Activated CD8-positive, alpha-beta T cell treated with anti-CD3 and anti-CD28 coated beads, Interleukin-2, amount 10 ng/mL, durations not matched to agents 7 days and 5 days (primary cell): ENCODE measurements around the gene CCNI2. TPM values are rescaled to one million over a fixed set of nuclear protein-coding genes. Genes with fewer than 3 reads are reported as not detected.
"Not testable (repeated sequence)": the region's sequence is repeated elsewhere in the genome, so short reads cannot be mapped to it uniquely, and the experiment has no call there.

Source experiments
- ATAC-seq: fragments of 150-1000 bp; cut with Tn5 transposase; one replicate; pipeline ENCODE4 v1.10.0; 2021; ENCODE audit warnings: moderate library complexity
- CTCF ChIA-PET: fragments of 350-600 bp; sonication (Branson Sonifier 250); formaldehyde crosslinking; loops from one replicate; lab custom pipeline; 2021; ENCODE audit warnings: antibody characterized with exemption; lab: Charles Lee
- POLR2A ChIA-PET: fragments of 350-600 bp; sonication (Branson Sonifier 250); formaldehyde crosslinking; loops from one replicate; lab custom pipeline; 2021; ENCODE audit warnings: antibody characterized with exemption; lab: Charles Lee
- DNase-seq: peaks from one replicate; pipeline ENCODE4 v3.0.0-alpha.2; 2020
- H3K27ac Mint-ChIP-seq: one replicate; pipeline ENCODE4 v1.8.0; 2021; ENCODE audit warnings: mild to moderate bottlenecking, mixed read lengths
- H3K27me3 Mint-ChIP-seq: one replicate; pipeline ENCODE4 v1.8.0; 2021; ENCODE audit warnings: low read depth, mixed read lengths
- H3K36me3 Mint-ChIP-seq: one replicate; pipeline ENCODE4 v1.8.0; 2021; ENCODE audit warnings: low read depth, mixed read lengths
- H3K4me1 Mint-ChIP-seq: one replicate; pipeline ENCODE4 v1.8.0; 2021; ENCODE audit warnings: low read depth, mixed read lengths
- H3K4me3 Mint-ChIP-seq: one replicate; pipeline ENCODE4 v1.8.0; 2021; ENCODE audit warnings: mild to moderate bottlenecking, mixed read lengths
- H3K9me3 Mint-ChIP-seq: one replicate; pipeline ENCODE4 v1.8.0; 2022; ENCODE audit warnings: mixed read lengths; ENCODE audit not compliant: insufficient read depth
- total RNA-seq, 2 experiments: library from RNA; stranded (reverse); gene quantifications; one replicate each; pipeline ENCODE4 v1.2.3, GENCODE V29; 2021

The CCNI2 gene
- total RNA-seq, 2 experiments from 2014 or later, result 8.3 to 9.5 TPM

DNA sequence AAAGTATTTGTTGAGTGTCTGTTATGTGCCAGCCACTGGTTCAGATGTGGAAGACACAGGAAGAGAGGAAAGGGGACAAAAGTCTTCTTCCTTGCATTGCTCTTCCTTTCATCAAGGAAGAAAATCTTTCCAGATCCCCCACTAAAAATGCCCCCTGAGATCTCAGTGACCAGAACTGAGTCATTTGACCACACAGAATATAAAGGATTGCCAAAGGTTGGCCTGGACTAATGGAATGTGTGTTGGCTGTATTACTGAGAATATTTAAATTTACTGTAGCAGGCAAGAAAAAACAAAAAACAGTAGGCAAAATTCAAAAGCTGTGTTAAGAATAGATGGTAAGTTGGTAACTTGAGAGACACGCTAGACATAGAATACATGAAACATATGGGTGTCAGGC lies 39.9 kb downstream of the CCNI2 start:
- no peak for DNase-seq
- no peak for ATAC-seq
- ChIA-PET POLR2A (no interaction called here), CTCF (interaction anchor here (0.9 kb wide), 1 partner anchor 33 kb away, joined by 3 read pairs; no protein-coding TSS in a partner anchor)
- H3K9me3 Mint-ChIP-seq, result no peaks in the 10 kb centered on the region
- no peak overlapping the region for H3K4me3 Mint-ChIP-seq
- no peaks in the 10 kb centered on the region for H3K36me3 Mint-ChIP-seq
- H3K27ac Mint-ChIP-seq, result no peak overlapping the region
- H3K27me3 Mint-ChIP-seq, result peaks cover 20% of the 10 kb centered on the region
- H3K4me1 Mint-ChIP-seq, result no peaks in the 10 kb centered on the region

- ChIA-PET CTCF (no interaction called here), POLR2A (no interaction called here)
- H3K4me3 Mint-ChIP-seq, result no peak overlapping the region
- H3K9me3 Mint-ChIP-seq, result no peaks in the 10 kb centered on the region
- no peak overlapping the region for H3K27ac Mint-ChIP-seq
- DNase-seq (no peak), ATAC-seq (no peak)
- peaks cover 21% of the 10 kb centered on the region for H3K27me3 Mint-ChIP-seq
- no peaks in the 10 kb centered on the region for H3K36me3 Mint-ChIP-seq
- no peaks in the 10 kb centered on the region for H3K4me1 Mint-ChIP-seq
Measured at GRCh38 chr5:132788508-132788907, 41.3 kb downstream of the CCNI2 start.

- Mint-ChIP-seq H3K36me3 (no peaks in the 10 kb centered on the region), H3K27me3 (peaks cover 21% of the 10 kb centered on the region), H3K4me1 (no peaks in the 10 kb centered on the region), H3K9me3 (no peaks in the 10 kb centered on the region), H3K4me3 (no peak overlapping the region), H3K27ac (no peak overlapping the region)
- ChIA-PET POLR2A (no interaction called here), CTCF (no interaction called here)
- ATAC-seq, result no peak
- DNase-seq, result no peak
Measured at GRCh38 chr5:132788990-132789886, 42.0 kb downstream of the CCNI2 start.

DNA sequence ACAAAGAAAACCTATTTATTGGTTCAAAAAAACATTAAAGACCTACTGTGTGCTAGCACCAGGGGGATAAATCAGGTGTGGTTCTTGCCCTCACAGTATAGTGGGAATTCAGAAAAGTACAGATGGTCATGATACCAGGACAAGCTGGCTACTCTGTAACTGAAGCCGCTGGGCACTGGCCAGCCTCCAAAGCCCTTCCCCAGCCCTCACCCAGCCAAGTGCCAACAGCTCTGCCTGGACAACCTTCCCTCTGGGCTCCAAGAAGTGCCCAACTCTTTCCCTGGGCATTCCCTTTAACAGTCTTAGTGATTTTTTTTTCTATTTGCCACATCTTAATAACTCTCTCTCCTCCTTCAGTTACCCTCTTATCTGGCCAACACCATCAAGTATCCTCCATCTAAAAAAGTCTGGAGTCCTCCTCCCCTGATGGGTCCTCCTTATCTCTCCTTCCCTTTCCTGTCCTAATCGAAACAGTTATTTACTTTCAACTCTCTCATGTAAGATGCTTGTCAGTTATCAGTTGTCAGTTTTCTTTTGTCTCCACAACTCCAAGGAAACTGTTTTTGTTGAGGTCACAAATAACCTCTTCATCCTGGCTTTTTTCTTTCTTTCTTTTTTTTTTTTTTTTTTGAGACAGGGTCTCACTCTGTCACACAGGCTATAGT lies 43.1 kb downstream of the CCNI2 start:
- DNase-seq (no peak), ATAC-seq (no peak)
- no peaks in the 10 kb centered on the region for H3K4me1 Mint-ChIP-seq
- ChIA-PET CTCF (interaction anchor here (1.5 kb wide), 1 partner anchor 45 kb away, joined by 3 read pairs; no protein-coding TSS in a partner anchor), POLR2A (no interaction called here)
- no peaks in the 10 kb centered on the region for H3K9me3 Mint-ChIP-seq
- no peaks in the 10 kb centered on the region for H3K36me3 Mint-ChIP-seq
- no peak overlapping the region for H3K27ac Mint-ChIP-seq
- H3K27me3 Mint-ChIP-seq, result peaks cover 24% of the 10 kb centered on the region
- H3K4me3 Mint-ChIP-seq, result no peak overlapping the region

DNA sequence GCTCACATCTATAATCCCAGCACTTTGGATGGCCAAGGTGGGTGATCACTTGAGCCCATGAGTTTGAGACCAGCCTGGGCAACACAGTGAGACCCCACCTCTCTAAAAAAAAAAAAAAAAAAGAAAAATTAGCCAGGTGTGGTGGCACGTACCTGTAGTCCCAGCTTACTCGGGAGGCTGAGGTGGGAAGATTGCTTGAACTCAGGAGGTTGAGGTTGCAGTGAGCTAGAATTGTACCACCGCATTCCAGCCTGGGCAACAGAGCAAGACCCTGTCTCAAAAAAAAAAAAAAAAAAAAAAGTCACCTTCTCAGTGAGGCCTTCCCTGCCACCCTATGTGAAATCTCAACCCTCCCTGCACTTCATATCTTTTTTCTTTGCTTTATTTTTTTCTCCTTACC lies 43.8 kb downstream of the CCNI2 start:
- no peak for DNase-seq
- Mint-ChIP-seq H3K36me3 (no peaks in the 10 kb centered on the region), H3K4me1 (no peaks in the 10 kb centered on the region), H3K9me3 (no peaks in the 10 kb centered on the region), H3K4me3 (no peak overlapping the region), H3K27ac (no peak overlapping the region), H3K27me3 (peaks cover 25% of the 10 kb centered on the region)
- POLR2A ChIA-PET, result interaction anchor here (0.9 kb wide), 1 partner anchor 11 kb away, joined by 3 read pairs; no protein-coding TSS in a partner anchor
- CTCF ChIA-PET, result interaction anchor here (1.2 to 2.5 kb wide), 4 partner anchors 15 to 199 kb away, joined by 3 to 11 read pairs (median 3); no protein-coding TSS in a partner anchor
- ATAC-seq, result no peak

- H3K4me1 Mint-ChIP-seq, result no peaks in the 10 kb centered on the region
- DNase-seq, result no peak
Measured at GRCh38 chr5:132797651-132798050, 50.4 kb downstream of the CCNI2 start.

GRCh38 chr5:132799392-132799791 lies 52.2 kb downstream of the CCNI2 start:
- Mint-ChIP-seq H3K27me3 (peaks cover 58% of the 10 kb centered on the region), H3K27ac (no peak overlapping the region), H3K36me3 (no peaks in the 10 kb centered on the region), H3K9me3 (no peaks in the 10 kb centered on the region), H3K4me3 (no peak overlapping the region), H3K4me1 (no peaks in the 10 kb centered on the region)
- CTCF ChIA-PET, result interaction anchor here (1.5 kb wide), 1 partner anchor 21 kb away, joined by 4 read pairs; no protein-coding TSS in a partner anchor
- POLR2A ChIA-PET, result interaction anchor here (0.7 kb wide), 1 partner anchor 376 kb away, joined by 4 read pairs; no protein-coding TSS in a partner anchor
- DNase-seq (no peak), ATAC-seq (no peak)

More at GRCh38 chr5:132797651-132798050, 50.4 kb downstream of the CCNI2 start:
- no peaks in the 10 kb centered on the region for H3K9me3 Mint-ChIP-seq
- H3K27ac Mint-ChIP-seq, result no peak overlapping the region
- H3K36me3 Mint-ChIP-seq, result no peaks in the 10 kb centered on the region
- ATAC-seq, result no peak
- ChIA-PET POLR2A (no interaction called here), CTCF (interaction anchor here (0.5 to 1.1 kb wide), 3 partner anchors 22 to 297 kb away, joined by 3 to 4 read pairs (median 4); no protein-coding TSS in a partner anchor)
- H3K4me3 Mint-ChIP-seq, result no peak overlapping the region
- peaks cover 45% of the 10 kb centered on the region for H3K27me3 Mint-ChIP-seq

GRCh38 chr5:132800545-132800944 lies 53.3 kb downstream of the CCNI2 start:
- Mint-ChIP-seq H3K4me3 (no peak overlapping the region), H3K27me3 (peaks cover 62% of the 10 kb centered on the region), H3K36me3 (no peaks in the 10 kb centered on the region), H3K9me3 (no peaks in the 10 kb centered on the region), H3K4me1 (no peaks in the 10 kb centered on the region), H3K27ac (no peak overlapping the region)
- ChIA-PET CTCF (interaction anchor here (0.9 to 3.7 kb wide), 4 partner anchors 10 to 239 kb away, joined by 3 to 16 read pairs (median 8); no protein-coding TSS in a partner anchor), POLR2A (interaction anchor here (0.6 to 1.0 kb wide), 2 partner anchors 8 to 13 kb away, joined by 3 to 4 read pairs; no protein-coding TSS in a partner anchor)
- DNase-seq (no peak), ATAC-seq (no peak)

- ATAC-seq (no peak), DNase-seq (no peak)
- Mint-ChIP-seq H3K36me3 (no peaks in the 10 kb centered on the region), H3K27ac (no peak overlapping the region), H3K4me1 (no peaks in the 10 kb centered on the region), H3K27me3 (peaks cover 65% of the 10 kb centered on the region), H3K4me3 (no peak overlapping the region), H3K9me3 (no peaks in the 10 kb centered on the region)
- POLR2A ChIA-PET, result interaction anchor here (0.9 kb wide), 1 partner anchor 11 kb away, joined by 3 read pairs; no protein-coding TSS in a partner anchor
- CTCF ChIA-PET, result interaction anchor here (0.9 to 3.7 kb wide), 7 partner anchors 10 to 301 kb away, joined by 3 to 16 read pairs (median 3); partner anchors contain the start of genes CCNI2 and SHROOM1
Measured at GRCh38 chr5:132802044-132802684, 54.9 kb downstream of the CCNI2 start.

DNA sequence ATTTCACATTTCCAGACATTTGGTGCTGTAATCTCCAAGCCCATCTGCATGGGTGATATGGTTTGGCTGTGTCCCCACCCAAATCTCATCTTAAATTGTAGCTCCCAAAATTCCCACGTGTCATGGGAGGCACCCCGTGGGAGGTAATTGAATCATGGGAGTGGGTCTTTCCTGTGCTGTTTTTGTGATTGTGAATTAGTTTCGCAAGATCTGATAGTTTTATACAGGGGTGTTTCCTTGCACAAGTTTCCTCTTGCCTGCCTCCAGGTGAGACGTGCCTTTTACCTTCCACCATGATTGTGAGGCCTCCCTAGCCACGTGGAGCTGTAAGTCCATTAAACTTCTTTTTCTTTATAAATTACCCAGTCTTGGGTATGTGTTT lies 55.5 kb downstream of the CCNI2 start:
- DNase-seq, H3K9me3 Mint-ChIP-seq, ATAC-seq, H3K27ac Mint-ChIP-seq, H3K4me3 Mint-ChIP-seq, H3K36me3 Mint-ChIP-seq, H3K4me1 Mint-ChIP-seq: not testable (repeated sequence)
- peaks cover 67% of the 10 kb centered on the region for H3K27me3 Mint-ChIP-seq
- ChIA-PET CTCF (interaction anchor here (1.1 to 3.7 kb wide), 3 partner anchors 18 to 55 kb away, joined by 4 to 16 read pairs (median 4); partner anchors contain the start of gene CCNI2), POLR2A (interaction anchor here (0.9 kb wide), 1 partner anchor 11 kb away, joined by 3 read pairs; no protein-coding TSS in a partner anchor)
